ENCODE measurements around the gene NTPCR. TPM values are rescaled to one million over a fixed set of nuclear protein-coding genes. Genes with fewer than 3 reads are reported as not detected.

The NTPCR gene
- total RNA-seq, 2 experiments from 2014 or later = 8.5 to 9.3 TPM

GRCh38 chr1:232902774-232903350 is 47.5 kb upstream of the NTPCR start:
- Histone ChIP-seq H3K27ac (ENCODE audit: low read depth in 1 of 2, low read length in 2 of 2) (no peak overlapping the region), H3K4me3 (ENCODE audit: low read length) (no peak overlapping the region), H3K27me3 (ENCODE audit: control insufficient read depth in 1 of 2, insufficient read depth in 2 of 2, low read length in 2 of 2) (no peaks in the 10 kb centered on the region), H3K36me3 (ENCODE audit: insufficient read depth, low read length) (no peaks in the 10 kb centered on the region), H3K4me1 (ENCODE audit: insufficient read depth, low read length) (peaks cover 20% of the 10 kb centered on the region), H3K9me3 (ENCODE audit: control insufficient read depth in 1 of 2, insufficient read depth in 1 of 2, low read length in 2 of 2) (no peaks in the 10 kb centered on the region)
- CTCF ChIA-PET = interaction anchor here (1.1 kb wide), 1 partner anchor 14 kb away, joined by 4 read pairs; no protein-coding TSS in a partner anchor
- Mint-ChIP-seq H3K27ac (no peak overlapping the region), H3K4me1 (ENCODE audit: low read depth) (peaks cover 42% of the 10 kb centered on the region), H3K9me3 (no peaks in the 10 kb centered on the region), H3K27me3 (no peaks in the 10 kb centered on the region), H3K4me3 (no peak overlapping the region), H3K36me3 (ENCODE audit: low read depth) (no peaks in the 10 kb centered on the region)
- DNase-seq (no peak), ATAC-seq (ENCODE audit: poor library complexity) (no peak)
- intact Hi-C loops (cut with DNase I, micrococcal nuclease) = no loop called here
- TF ChIP-seq CTCF (IDR thresholded peaks at IDR 0.05) = no peak
- POLR2A ChIA-PET = no interaction called here

GRCh38 chr1:232904131-232904530 is 46.3 kb upstream of the NTPCR start:
- H3K9me3 ChIP-seq (ENCODE audit: control insufficient read depth in 1 of 2, insufficient read depth in 1 of 2, low read length in 2 of 2) = no peaks in the 10 kb centered on the region
- no peak overlapping the region for H3K27ac Mint-ChIP-seq
- no peak for ATAC-seq (ENCODE audit: poor library complexity)
- peaks cover 50% of the 10 kb centered on the region for H3K4me1 Mint-ChIP-seq (ENCODE audit: low read depth)
- H3K27me3 Mint-ChIP-seq = no peaks in the 10 kb centered on the region
- no peak overlapping the region for H3K27ac ChIP-seq (ENCODE audit: low read depth in 1 of 2, low read length in 2 of 2)
- no peaks in the 10 kb centered on the region for H3K36me3 ChIP-seq (ENCODE audit: insufficient read depth, low read length)
- intact Hi-C loops (cut with DNase I, micrococcal nuclease) = no loop called here
- ChIA-PET CTCF (no interaction called here), POLR2A (interaction anchor here (0.8 kb wide), 1 partner anchor 98 kb away, joined by 3 read pairs; the partner anchor contains the start of gene MAP10)
- H3K36me3 Mint-ChIP-seq (ENCODE audit: low read depth) = no peaks in the 10 kb centered on the region
- H3K4me1 ChIP-seq (ENCODE audit: insufficient read depth, low read length) = peaks cover 26% of the 10 kb centered on the region
- no peaks in the 10 kb centered on the region for H3K9me3 Mint-ChIP-seq
- DNase-seq = no peak
- TF ChIP-seq CTCF (IDR thresholded peaks at IDR 0.05) = no peak
- no peak overlapping the region for H3K4me3 ChIP-seq (ENCODE audit: low read length)
- H3K27me3 ChIP-seq (ENCODE audit: control insufficient read depth in 1 of 2, insufficient read depth in 2 of 2, low read length in 2 of 2) = no peaks in the 10 kb centered on the region
- H3K4me3 Mint-ChIP-seq = no peak overlapping the region

- no peaks in the 10 kb centered on the region for H3K36me3 Mint-ChIP-seq (ENCODE audit: low read depth)
- no peaks in the 10 kb centered on the region for H3K9me3 ChIP-seq (ENCODE audit: control insufficient read depth in 1 of 2, insufficient read depth in 1 of 2, low read length in 2 of 2)
- no peaks in the 10 kb centered on the region for H3K9me3 Mint-ChIP-seq
- no peak for ATAC-seq (ENCODE audit: poor library complexity)
- ChIA-PET CTCF (no interaction called here), POLR2A (no interaction called here)
- H3K27ac ChIP-seq (ENCODE audit: low read depth in 1 of 2, low read length in 2 of 2) = no peak overlapping the region
- H3K27me3 Mint-ChIP-seq = no peaks in the 10 kb centered on the region
- intact Hi-C loops (cut with DNase I, micrococcal nuclease) = no loop called here
- H3K4me1 Mint-ChIP-seq (ENCODE audit: low read depth) = peaks cover 55% of the 10 kb centered on the region
- no peaks in the 10 kb centered on the region for H3K36me3 ChIP-seq (ENCODE audit: insufficient read depth, low read length)
- H3K4me3 ChIP-seq (ENCODE audit: low read length) = no peak overlapping the region
- peaks cover 31% of the 10 kb centered on the region for H3K4me1 ChIP-seq (ENCODE audit: insufficient read depth, low read length)
- H3K4me3 Mint-ChIP-seq = no peak overlapping the region
- no peaks in the 10 kb centered on the region for H3K27me3 ChIP-seq (ENCODE audit: control insufficient read depth in 1 of 2, insufficient read depth in 2 of 2, low read length in 2 of 2)
- TF ChIP-seq CTCF (IDR thresholded peaks at IDR 0.05) = no peak
- H3K27ac Mint-ChIP-seq = no peak overlapping the region
- DNase-seq = no peak
Measured at GRCh38 chr1:232904566-232904965, 45.8 kb upstream of the NTPCR start.
